Stimulated activated naive CD4-positive, alpha-beta T cell (primary cell): ENCODE measurements around the gene AIRE.

ENCODE experiments used
- DNase-seq, 6 experiments: peaks; one replicate each; lab custom pipeline; 2025; lab: John Stamatoyannopoulos, UW

AIRE gene

GRCh38 chr21:44305691-44306090, 20.0 kb downstream of the AIRE start:
- no peak for DNase-seq

GRCh38 chr21:44306936-44307704, 21.4 kb downstream of the AIRE start:
- DNase-seq, result no peak

GRCh38 chr21:44310628-44311507, 25.2 kb downstream of the AIRE start:
- DNase-seq, result no peak

- DNase-seq, result no peak
These were observed 26.4 kb downstream of the AIRE start for GRCh38 chr21:44312089-44312488.

GRCh38 chr21:44312716-44313115, 27.0 kb downstream of the AIRE start:
- no peak for DNase-seq

- no peak for DNase-seq
These were observed 27.8 kb downstream of the AIRE start for GRCh38 chr21:44313451-44313850.

GRCh38 chr21:44314128-44314527, 28.5 kb downstream of the AIRE start:
- DNase-seq, result no peak

GRCh38 chr21:44314561-44314960, 28.9 kb downstream of the AIRE start:
- DNase-seq, result no peak

- no peak for DNase-seq
These were observed 30.1 kb downstream of the AIRE start for GRCh38 chr21:44315691-44316203.

- DNase-seq, result no peak
These were observed 30.7 kb downstream of the AIRE start for GRCh38 chr21:44316277-44316900.

- DNase-seq, result no peak
These were observed 31.6 kb downstream of the AIRE start for GRCh38 chr21:44317241-44317782.

- DNase-seq, result no peak
These were observed 32.2 kb downstream of the AIRE start for GRCh38 chr21:44317871-44318270.

- no peak for DNase-seq
These were observed 33.0 kb downstream of the AIRE start for GRCh38 chr21:44318489-44319285.

GRCh38 chr21:44319407-44320065, 33.9 kb downstream of the AIRE start:
- DNase-seq, result no peak

- DNase-seq, result no peak
These were observed 35.2 kb downstream of the AIRE start for GRCh38 chr21:44320847-44321246.

GRCh38 chr21:44321846-44322450, 36.3 kb downstream of the AIRE start:
- DNase-seq, result no peak

GRCh38 chr21:44322621-44323325, 37.1 kb downstream of the AIRE start:
- DNase-seq, result no peak

- no peak for DNase-seq
These were observed 37.9 kb downstream of the AIRE start for GRCh38 chr21:44323591-44323990.

- no peak for DNase-seq
These were observed 38.6 kb downstream of the AIRE start for GRCh38 chr21:44324106-44324853.
